ENCODE results near the gene EVA1A. TPM values are rescaled to one million over a fixed set of nuclear protein-coding genes. Genes with fewer than 3 reads are reported as not detected.
A peak's percentile ranks its signal among the peaks of the same experiment; 100 is the strongest.

Gene EVA1A
- total RNA-seq, 1 experiment from 2014 or later, result 383 TPM

GRCh38 chr2:75552222-75552621 is 8.5 kb downstream of the EVA1A start:
- DNase-seq (ENCODE audit: low read depth), result no peak
- in situ Hi-C loops (cut with HindIII; ENCODE audit: low pct_unique_long_range_greater_than_20kb, low sequenced_read_pairs), result no loop called here

- in situ Hi-C loops (cut with HindIII; ENCODE audit: low pct_unique_long_range_greater_than_20kb, low sequenced_read_pairs), result no loop called here
- no peak for DNase-seq (ENCODE audit: low read depth)
These were observed 9.3 kb downstream of the EVA1A start for GRCh38 chr2:75551434-75551833.

DNA sequence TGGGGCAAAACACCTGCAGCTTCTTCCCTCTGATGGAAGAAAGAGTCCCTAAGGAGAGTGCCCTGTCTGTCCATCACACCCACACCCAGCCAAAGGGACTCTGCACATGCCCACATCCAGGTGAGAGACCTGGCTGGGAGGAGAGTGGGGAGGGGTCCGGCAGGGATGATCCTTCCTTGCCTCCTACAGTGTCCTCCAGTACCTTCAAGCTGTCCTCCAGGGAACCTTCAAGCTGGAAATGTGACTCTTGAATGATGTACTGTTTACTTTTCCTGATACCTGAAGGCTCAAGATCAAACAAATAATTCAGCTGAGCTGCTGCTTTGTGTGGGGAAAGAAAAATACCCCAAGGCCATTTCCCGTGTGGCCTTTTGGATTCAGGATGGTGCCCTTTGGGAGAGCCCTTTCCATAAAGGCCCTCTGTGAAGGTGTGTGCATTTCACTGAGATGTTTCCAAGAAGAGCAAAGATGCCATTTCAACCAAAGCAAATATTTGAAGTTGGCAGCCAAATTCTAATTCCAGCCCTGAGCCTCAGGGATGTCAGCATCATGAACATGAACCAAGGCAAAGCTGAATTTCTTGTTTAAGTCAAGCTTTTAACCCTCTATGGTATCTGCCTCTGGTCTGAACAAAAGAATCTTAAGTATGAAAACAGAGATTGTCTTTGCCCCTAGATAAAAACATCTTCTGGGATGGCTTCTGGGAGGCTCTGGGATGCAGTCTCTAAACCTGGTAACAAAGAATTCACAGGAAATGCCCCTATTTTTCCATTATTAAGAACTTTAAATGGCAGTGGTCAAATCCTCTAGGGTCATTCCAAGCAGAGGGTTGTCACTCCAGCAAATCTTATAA is 11.1 kb downstream of the EVA1A start:
- in situ Hi-C loops (cut with HindIII; ENCODE audit: low pct_unique_long_range_greater_than_20kb, low sequenced_read_pairs), result no loop called here
- DNase-seq (ENCODE audit: low read depth), result no peak

DNA sequence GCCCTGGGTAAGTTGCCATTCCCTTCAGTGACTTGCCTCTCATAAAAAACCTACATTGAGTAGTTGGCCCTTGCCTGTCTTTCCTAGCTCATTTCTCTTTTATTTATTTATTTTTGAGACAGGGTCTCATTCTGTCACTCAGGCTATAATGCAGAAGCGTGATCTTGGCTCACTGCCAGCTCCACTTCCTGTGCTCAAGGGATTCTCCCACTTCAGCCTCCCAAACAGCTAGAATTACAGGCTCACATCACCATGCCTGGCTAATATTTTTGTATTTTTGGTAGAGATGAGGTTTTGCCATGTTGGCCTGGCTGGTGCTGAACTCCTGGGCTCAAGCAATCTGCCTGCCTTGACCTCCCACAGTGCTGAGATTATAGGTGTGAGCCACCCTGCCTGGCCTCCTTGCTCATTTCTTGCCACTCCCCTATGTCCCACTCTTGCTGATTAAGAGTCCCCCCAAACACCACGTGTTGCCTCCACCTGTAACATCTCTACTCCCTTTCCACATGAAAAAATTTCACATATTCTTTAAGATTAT is 12.6 kb downstream of the EVA1A start:
- in situ Hi-C loops (cut with HindIII; ENCODE audit: low pct_unique_long_range_greater_than_20kb, low sequenced_read_pairs), result no loop called here
- DNase-seq (ENCODE audit: low read depth), result no peak

- in situ Hi-C loops (cut with HindIII; ENCODE audit: low pct_unique_long_range_greater_than_20kb, low sequenced_read_pairs), result no loop called here
- DNase-seq (ENCODE audit: low read depth), result peak; percentile 94
These were observed 13.2 kb downstream of the EVA1A start for GRCh38 chr2:75547345-75548035.

- in situ Hi-C loops (cut with HindIII; ENCODE audit: low pct_unique_long_range_greater_than_20kb, low sequenced_read_pairs), result no loop called here
- no peak for DNase-seq (ENCODE audit: low read depth)
These were observed 14.8 kb downstream of the EVA1A start for GRCh38 chr2:75545922-75546321.

DNA sequence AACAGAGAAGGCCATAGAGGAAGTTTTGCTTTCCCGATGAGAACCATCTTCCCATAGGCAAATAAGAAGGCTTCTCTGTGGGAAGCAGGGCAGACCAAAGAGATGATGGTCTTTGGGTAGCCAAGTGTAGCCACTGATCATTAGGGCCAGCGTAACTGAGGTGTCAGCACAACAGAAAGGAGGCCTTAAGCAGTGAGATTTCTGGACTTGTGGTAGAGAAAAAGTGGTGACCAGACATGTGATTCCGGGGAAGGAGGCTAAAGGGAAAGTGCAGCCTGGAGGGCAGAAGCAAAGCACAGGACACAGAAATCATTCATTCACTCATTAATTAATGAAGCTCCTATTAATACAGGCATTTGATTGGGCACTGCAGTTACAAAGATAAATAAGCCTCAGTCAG is 15.4 kb downstream of the EVA1A start:
- in situ Hi-C loops (cut with HindIII; ENCODE audit: low pct_unique_long_range_greater_than_20kb, low sequenced_read_pairs), result no loop called here
- DNase-seq (ENCODE audit: low read depth), result no peak

DNA sequence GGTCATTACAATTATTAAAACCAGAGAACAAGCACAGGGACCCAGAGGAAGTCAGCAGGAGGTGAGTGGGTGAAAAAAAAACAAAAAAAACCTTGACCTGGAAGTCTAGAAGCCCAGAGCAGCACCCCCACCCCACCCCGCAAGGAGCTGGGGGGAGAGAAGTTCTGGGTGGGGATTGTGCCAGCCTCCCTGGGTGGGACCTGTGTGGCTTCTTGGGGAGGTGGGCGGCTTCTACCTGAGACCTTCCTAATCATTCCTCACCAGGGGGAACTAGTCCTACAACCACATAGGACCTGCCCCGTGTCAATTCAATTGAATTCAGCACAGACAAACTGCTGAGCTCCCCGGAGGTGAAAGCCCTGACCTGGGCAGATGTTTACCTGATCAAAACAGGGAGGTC is 17.3 kb downstream of the EVA1A start:
- in situ Hi-C loops (cut with HindIII; ENCODE audit: low pct_unique_long_range_greater_than_20kb, low sequenced_read_pairs), result no loop called here
- DNase-seq (ENCODE audit: low read depth), result no peak

GRCh38 chr2:75541430-75541829 is 19.3 kb downstream of the EVA1A start:
- in situ Hi-C loops (cut with HindIII; ENCODE audit: low pct_unique_long_range_greater_than_20kb, low sequenced_read_pairs), result no loop called here
- DNase-seq (ENCODE audit: low read depth), result no peak

- in situ Hi-C loops (cut with HindIII; ENCODE audit: low pct_unique_long_range_greater_than_20kb, low sequenced_read_pairs), result no loop called here
- DNase-seq (ENCODE audit: low read depth), result no peak
These were observed 19.7 kb downstream of the EVA1A start for GRCh38 chr2:75540994-75541393.

DNA sequence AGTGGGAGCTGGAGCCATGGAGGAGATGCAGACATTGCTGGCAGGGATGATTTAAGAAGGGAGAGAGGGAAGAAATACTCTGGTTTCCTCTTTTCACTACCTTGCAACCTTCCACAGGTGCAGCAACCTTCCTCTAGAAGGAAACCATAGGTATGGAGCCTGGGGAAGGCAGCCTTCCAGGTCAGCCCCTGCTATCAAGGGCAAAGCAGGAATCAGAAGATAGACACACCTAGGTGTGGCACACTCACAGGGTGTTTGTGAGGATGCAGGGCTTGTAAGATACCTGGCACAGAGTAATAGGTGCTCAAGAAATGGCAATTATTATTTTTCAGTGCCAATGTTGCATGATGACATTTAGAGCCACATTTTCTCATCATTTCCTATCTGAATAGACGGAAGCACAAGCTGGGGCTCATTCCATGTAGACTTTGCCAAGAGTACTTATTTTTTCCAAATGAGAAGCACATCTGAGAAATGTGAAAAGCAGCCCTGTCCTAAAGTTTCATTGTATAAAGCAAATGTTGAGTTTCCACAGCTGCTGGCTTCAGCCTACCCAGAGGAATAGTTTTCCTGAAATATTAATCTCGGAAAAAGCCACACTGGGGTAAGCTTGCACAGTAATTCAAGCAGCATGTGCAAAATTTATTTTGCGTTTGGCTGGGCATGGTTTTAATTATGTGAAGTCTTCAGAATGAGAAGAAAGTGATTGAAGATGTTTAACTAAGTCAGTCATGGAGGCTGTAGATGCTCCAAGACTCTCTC is 20.6 kb downstream of the EVA1A start:
- in situ Hi-C loops (cut with HindIII; ENCODE audit: low pct_unique_long_range_greater_than_20kb, low sequenced_read_pairs), result no loop called here

GRCh38 chr2:75538521-75539490 is 21.9 kb downstream of the EVA1A start:
- in situ Hi-C loops (cut with HindIII; ENCODE audit: low pct_unique_long_range_greater_than_20kb, low sequenced_read_pairs), result no loop called here
- DNase-seq (ENCODE audit: low read depth), result no peak

More for the DNA sequence above, 20.6 kb downstream of the EVA1A start:
- DNase-seq (ENCODE audit: low read depth), result no peak

DNA sequence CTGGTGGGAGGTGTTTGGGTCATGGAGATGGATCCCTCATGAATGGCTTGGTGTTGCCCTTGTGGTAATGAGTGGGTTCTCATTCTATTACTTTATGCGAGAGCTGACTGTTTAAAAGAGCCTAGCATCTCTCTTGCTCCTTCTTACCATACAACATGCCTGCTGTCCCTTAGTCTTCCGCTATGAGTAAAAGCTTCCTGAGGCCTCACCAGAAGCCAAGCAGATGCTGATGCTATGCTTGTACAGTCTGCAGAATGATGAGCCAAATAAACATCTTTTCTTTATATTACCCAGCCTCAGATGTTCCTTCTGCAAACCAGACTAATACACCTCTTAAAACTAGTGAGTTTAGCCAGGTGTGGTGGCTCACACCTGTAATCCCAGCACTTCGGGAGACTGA is 23.1 kb downstream of the EVA1A start:
- no peak for DNase-seq (ENCODE audit: low read depth)
- in situ Hi-C loops (cut with HindIII; ENCODE audit: low pct_unique_long_range_greater_than_20kb, low sequenced_read_pairs), result no loop called here

DNA sequence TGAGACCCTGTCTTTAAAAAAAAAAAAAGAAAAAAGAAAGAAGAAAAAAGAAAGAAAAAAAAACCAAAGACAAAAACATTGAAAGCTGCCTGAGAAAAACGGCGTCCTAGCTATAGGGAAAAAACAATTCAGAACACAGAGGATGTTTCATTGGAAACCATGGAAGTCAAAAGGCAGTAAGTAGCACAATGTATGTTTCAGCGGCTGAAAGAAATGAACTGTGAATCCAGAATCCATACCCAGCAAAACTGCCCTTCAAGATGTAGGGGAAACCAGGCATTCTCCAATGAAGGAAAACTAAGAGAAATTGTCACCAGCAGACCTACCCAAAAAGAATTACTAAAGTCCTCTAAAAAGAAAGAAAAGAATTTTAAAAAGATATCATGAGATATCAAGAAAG is 27.6 kb downstream of the EVA1A start:
- in situ Hi-C loops (cut with HindIII; ENCODE audit: low pct_unique_long_range_greater_than_20kb, low sequenced_read_pairs), result no loop called here
- no peak for DNase-seq (ENCODE audit: low read depth)

DNA sequence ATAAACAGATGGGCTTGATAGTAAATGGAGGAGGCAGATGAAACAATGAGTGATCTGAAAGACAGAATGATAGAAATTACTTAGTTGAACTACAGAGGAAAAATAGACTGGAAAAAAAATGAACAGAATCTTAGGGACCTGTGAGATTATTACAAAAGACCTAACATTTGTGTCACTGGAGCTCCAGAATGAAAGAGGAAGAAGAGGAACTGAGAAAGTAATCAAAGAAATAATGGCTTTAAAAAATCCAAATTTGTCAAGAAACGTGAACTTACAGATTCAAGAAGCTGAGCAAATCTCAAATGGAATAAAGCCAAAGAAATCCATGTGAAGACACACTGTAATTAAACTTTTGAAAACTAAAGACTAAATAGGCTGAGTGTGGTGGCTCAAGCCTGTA is 28.3 kb downstream of the EVA1A start:
- in situ Hi-C loops (cut with HindIII; ENCODE audit: low pct_unique_long_range_greater_than_20kb, low sequenced_read_pairs), result no loop called here
- no peak for DNase-seq (ENCODE audit: low read depth)

- no peak for DNase-seq (ENCODE audit: low read depth)
- in situ Hi-C loops (cut with HindIII; ENCODE audit: low pct_unique_long_range_greater_than_20kb, low sequenced_read_pairs), result no loop called here
These were observed 32.3 kb downstream of the EVA1A start for GRCh38 chr2:75528221-75528977.

GRCh38 chr2:75527676-75528075 is 33.1 kb downstream of the EVA1A start:
- DNase-seq (ENCODE audit: low read depth), result no peak
- in situ Hi-C loops (cut with HindIII; ENCODE audit: low pct_unique_long_range_greater_than_20kb, low sequenced_read_pairs), result no loop called here

Data from Caki2 (cell line).